Naive thymus-derived CD8-positive, alpha-beta T cell (primary cell): ENCODE results near the gene CTAG1A. TPM values are rescaled to one million over a fixed set of nuclear protein-coding genes. Genes with fewer than 3 reads are reported as not detected.
"Not testable (repeated sequence)": the region's sequence is repeated elsewhere in the genome, so short reads cannot be mapped to it uniquely, and the experiment has no call there.

Experiments
- ATAC-seq, 2 donors: fragments of 150-1000 bp; cut with Tn5 transposase in 1 of 2; sonication (Bioruptor Pico), chemical (Tn5 transposase) in 1 of 2; 1 replicate in 1 of 2; 2 replicates in 1 of 2; pipeline ENCODE4 v1.10.0; 2021; ENCODE audit warnings: mild to moderate bottlenecking in 2 of 2, moderate library complexity in 2 of 2
- POLR2A ChIA-PET: fragments of 350-600 bp; sonication (Branson Sonifier 250); formaldehyde crosslinking; loops from one replicate; lab custom pipeline; 2021; ENCODE audit warnings: antibody characterized with exemption; lab: Charles Lee
- DNase-seq, 10 donors: peaks; one replicate each; pipeline versions ENCODE4 v3.0.0 to v3.0.0-alpha.2; 2020 to 2022
- H3K27ac Mint-ChIP-seq, 10 donors: one replicate each; pipeline ENCODE4 v1.8.0; 2020 to 2022; ENCODE audit warnings: mild to moderate bottlenecking in 10 of 10, mixed read lengths in 10 of 10, moderate library complexity in 4 of 10, inconsistent platforms in 1 of 10
- H3K27me3 Mint-ChIP-seq, 5 donors: one replicate each; pipeline ENCODE4 v1.8.0; 2021 to 2022; ENCODE audit warnings: mixed read lengths in 5 of 5
- H3K36me3 Mint-ChIP-seq, 3 donors: one replicate each; pipeline ENCODE4 v1.8.0; 2020 to 2022; ENCODE audit warnings: mixed read lengths in 3 of 3, mild to moderate bottlenecking in 2 of 3, inconsistent platforms in 1 of 3
- H3K4me1 Mint-ChIP-seq, 4 donors: one replicate each; pipeline ENCODE4 v1.8.0; 2021 to 2022; ENCODE audit warnings: mixed read lengths in 4 of 4
- H3K4me3 Mint-ChIP-seq, 10 donors: one replicate each; pipeline ENCODE4 v1.8.0; 2020 to 2022; ENCODE audit warnings: mild to moderate bottlenecking in 10 of 10, mixed read lengths in 10 of 10, moderate library complexity in 6 of 10, inconsistent platforms in 1 of 10
- H3K9me3 Mint-ChIP-seq, 9 donors: one replicate each; pipeline ENCODE4 v1.8.0; 2020 to 2022; ENCODE audit warnings: mixed read lengths in 9 of 9, mild to moderate bottlenecking in 3 of 9, inconsistent platforms in 1 of 9, moderate library complexity in 1 of 9
- polyA plus RNA-seq, 3 donors: library from polyadenylated mRNA; unstranded; fragments of 300-500 nt; fragmentation: Illumina TruSeq; gene quantifications; one replicate each; pipeline ENCODE4 v1.2.3, GENCODE V29; 2021
- total RNA-seq, 8 experiments: library from RNA in 2 of 8; stranded (reverse) in 2 of 8; gene quantifications; one replicate each; pipeline ENCODE4 v1.2.3 and lab custom pipeline; 2021 to 2026

Gene CTAG1A
- total and polyA plus RNA-seq, 5 experiments from 2014 or later = not detected

GRCh38 chrX:154590415-154590814, 5.5 kb downstream of the CTAG1A start:
- H3K4me3 Mint-ChIP-seq, POLR2A ChIA-PET, ATAC-seq, H3K9me3 Mint-ChIP-seq, H3K36me3 Mint-ChIP-seq, DNase-seq, H3K27me3 Mint-ChIP-seq, H3K27ac Mint-ChIP-seq, H3K4me1 Mint-ChIP-seq: not testable (repeated sequence)

DNA sequence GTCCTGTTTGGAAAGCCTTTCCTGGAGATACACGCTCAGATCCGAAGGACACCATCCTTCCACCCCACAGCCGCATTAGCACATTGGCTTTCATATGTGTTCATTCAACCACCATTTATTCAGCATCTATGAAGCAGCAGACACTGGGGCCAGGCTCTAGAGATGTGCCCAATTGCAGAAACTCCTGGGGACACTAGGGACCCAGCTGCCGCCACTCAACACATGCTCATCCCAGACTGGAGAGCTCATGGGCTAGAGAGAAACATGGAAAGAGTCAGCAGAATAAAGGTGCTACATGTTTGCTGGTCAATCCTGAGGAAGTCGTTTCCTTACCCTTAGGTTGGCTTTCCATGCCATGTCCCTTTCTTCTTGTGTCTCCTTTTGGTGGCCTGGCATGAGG, 7.6 kb downstream of the CTAG1A start:
- ATAC-seq (no peak), DNase-seq (no peak)
- peaks cover 4 to 11% (median 8%) of the 10 kb centered on the region in 4 donors for H3K4me1 Mint-ChIP-seq
- peak overlapping the region in 1 of 10 donors; percentile 5 for H3K4me3 Mint-ChIP-seq
- H3K36me3 Mint-ChIP-seq = no peaks in the 10 kb centered on the region
- no peaks in the 10 kb centered on the region for H3K27me3 Mint-ChIP-seq
- POLR2A ChIA-PET = no interaction called here
- H3K9me3 Mint-ChIP-seq = peaks cover 0 to 7% (median 0%) of the 10 kb centered on the region in 9 donors
- no peak overlapping the region for H3K27ac Mint-ChIP-seq

DNA sequence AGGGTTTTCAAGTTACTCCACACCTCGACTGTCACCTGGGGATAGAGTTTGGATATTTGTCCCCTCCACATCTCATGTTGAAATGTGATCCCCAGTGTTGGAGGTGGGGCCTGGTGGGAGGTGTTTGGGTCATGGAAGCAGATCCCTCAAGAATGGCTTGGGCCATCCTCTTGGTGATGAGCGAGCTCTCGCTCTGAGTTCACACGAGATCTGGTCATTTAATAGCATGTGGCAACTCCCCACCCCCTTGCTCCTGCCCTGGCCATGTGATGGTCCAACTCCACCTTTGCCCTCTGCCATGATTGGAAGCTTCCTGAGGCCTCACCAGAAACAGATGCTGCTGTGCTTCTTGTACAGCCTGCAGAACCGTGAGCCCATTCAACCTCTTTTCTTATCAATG, 8.3 kb downstream of the CTAG1A start:
- no peak overlapping the region for H3K4me3 Mint-ChIP-seq

GRCh38 chrX:154594491-154594890, 9.6 kb downstream of the CTAG1A start:
- POLR2A ChIA-PET = no interaction called here
- no peak for DNase-seq
- Mint-ChIP-seq H3K4me3 (no peak overlapping the region), H3K27ac (no peak overlapping the region), H3K9me3 (peaks cover 0 to 7% (median 0%) of the 10 kb centered on the region in 9 donors), H3K4me1 (peaks cover 4 to 11% (median 8%) of the 10 kb centered on the region in 4 donors), H3K36me3 (no peaks in the 10 kb centered on the region), H3K27me3 (no peaks in the 10 kb centered on the region)
- no peak for ATAC-seq

More for the DNA sequence above, 8.3 kb downstream of the CTAG1A start:
- Mint-ChIP-seq H3K9me3 (peaks cover 0 to 7% (median 0%) of the 10 kb centered on the region in 9 donors), H3K27ac (no peak overlapping the region), H3K4me1 (peaks cover 4 to 11% (median 8%) of the 10 kb centered on the region in 4 donors), H3K36me3 (no peaks in the 10 kb centered on the region), H3K27me3 (no peaks in the 10 kb centered on the region)
- ATAC-seq (no peak), DNase-seq (no peak)
- POLR2A ChIA-PET = no interaction called here

DNA sequence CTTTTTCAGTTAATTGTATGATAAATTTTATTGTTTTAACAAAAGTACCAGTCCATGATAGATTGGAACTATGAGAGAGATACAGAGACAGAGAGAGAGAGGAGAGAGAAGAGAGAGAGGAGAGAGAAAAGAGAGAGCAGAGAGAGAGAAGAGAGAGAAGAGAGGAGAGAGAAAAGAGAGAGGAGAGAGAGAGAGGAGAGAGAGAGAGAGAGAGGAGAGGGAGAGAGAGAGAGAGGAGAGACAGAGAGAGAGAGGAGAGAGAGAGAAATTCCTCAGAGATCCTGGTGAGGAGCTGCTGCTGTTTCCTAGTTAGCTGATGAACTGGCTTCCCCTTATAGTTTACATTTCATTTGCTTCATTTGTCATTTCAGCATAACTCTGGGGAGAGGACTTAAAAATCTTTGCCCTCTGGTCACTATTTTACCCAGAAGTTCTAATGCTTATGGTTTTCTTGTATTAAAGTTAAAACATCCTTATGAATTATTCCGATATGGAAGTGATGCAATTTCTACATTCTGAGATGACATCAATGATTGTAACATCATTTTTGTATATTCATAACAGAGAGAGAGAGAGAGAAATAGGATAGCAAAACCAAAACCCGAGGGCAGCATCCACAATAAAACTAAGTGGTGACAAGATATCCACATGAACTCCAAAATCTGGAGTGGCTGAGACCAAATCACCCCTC, 10.8 kb downstream of the CTAG1A start:
- Mint-ChIP-seq H3K4me3 (no peak overlapping the region), H3K27ac (peak overlapping the region in 1 of 10 donors; percentile 84), H3K9me3 (peaks cover 0 to 7% (median 0%) of the 10 kb centered on the region in 9 donors), H3K27me3 (no peaks in the 10 kb centered on the region), H3K36me3 (no peaks in the 10 kb centered on the region), H3K4me1 (peaks cover 4 to 11% (median 8%) of the 10 kb centered on the region in 4 donors)
- no peak for ATAC-seq
- no peak for DNase-seq
- POLR2A ChIA-PET = no interaction called here

DNA sequence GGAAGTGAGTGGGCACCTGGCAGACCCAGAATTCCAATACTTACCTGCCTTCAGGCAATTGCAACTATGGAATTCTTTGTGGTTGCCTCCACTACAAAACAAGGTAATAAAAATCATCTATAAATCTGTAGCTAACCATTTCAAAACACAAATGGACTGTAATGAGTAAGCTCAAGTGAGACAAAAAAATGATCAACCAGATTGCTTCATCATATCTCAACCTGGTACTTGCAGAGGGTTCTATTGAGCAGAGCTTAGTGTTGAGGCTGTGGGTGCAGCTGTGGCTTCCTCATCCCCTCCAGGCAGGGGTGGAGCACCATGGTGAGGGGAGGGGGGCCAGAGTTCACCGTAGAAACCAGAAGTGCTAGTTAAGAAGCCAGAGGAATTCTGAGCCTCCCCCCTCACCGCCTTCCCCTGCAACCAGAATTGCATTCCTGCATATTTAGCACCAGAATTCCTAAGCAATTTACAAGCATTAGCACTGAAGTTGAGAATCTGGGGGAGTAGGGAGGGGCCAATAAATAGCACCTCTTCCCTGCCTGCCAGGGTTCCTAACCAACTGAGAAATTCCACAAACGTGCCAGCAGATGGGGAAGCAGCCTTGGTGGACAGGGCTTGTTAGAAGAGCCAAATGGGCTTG, 11.5 kb downstream of the CTAG1A start:
- ATAC-seq = peak in 1 of 2 donors; percentile 50
- H3K36me3 Mint-ChIP-seq = no peaks in the 10 kb centered on the region
- POLR2A ChIA-PET = no interaction called here
- H3K27ac Mint-ChIP-seq = no peak overlapping the region
- DNase-seq = no peak
- H3K9me3 Mint-ChIP-seq = peaks cover 0 to 7% (median 0%) of the 10 kb centered on the region in 9 donors
- no peak overlapping the region for H3K4me3 Mint-ChIP-seq
- peaks cover 4 to 11% (median 8%) of the 10 kb centered on the region in 4 donors for H3K4me1 Mint-ChIP-seq
- no peaks in the 10 kb centered on the region for H3K27me3 Mint-ChIP-seq

DNA sequence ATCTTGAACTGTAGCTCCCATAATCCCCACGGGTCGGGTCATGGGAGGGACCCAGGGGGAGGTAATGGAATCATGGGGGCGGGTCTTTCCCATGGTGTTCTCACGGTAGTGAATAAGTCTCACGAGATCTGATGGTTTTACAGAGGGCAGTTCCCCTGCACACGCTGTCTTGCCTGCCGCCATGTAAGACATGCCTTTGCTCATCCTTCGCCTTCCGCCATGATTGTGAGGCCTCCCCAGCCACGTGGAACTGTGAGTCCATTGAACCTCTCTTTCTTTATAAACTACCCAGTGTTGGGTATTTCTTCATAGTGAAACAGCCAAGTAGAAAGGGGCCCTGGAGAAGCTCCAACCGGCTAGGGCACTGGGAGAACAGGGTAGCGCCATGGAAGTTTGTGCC, 12.3 kb downstream of the CTAG1A start:
- H3K4me3 Mint-ChIP-seq = no peak overlapping the region

GRCh38 chrX:154598656-154599055, 13.7 kb downstream of the CTAG1A start:
- no peaks in the 10 kb centered on the region for H3K36me3 Mint-ChIP-seq

More for the DNA sequence above, 12.3 kb downstream of the CTAG1A start:
- POLR2A ChIA-PET = no interaction called here
- peaks cover 0 to 2% (median 0%) of the 10 kb centered on the region in 5 donors for H3K27me3 Mint-ChIP-seq
- no peaks in the 10 kb centered on the region for H3K36me3 Mint-ChIP-seq
- no peak overlapping the region for H3K27ac Mint-ChIP-seq
- ATAC-seq (no peak), DNase-seq (no peak)
- peaks cover 4 to 11% (median 8%) of the 10 kb centered on the region in 4 donors for H3K4me1 Mint-ChIP-seq
- H3K9me3 Mint-ChIP-seq = peaks cover 0 to 3% (median 0%) of the 10 kb centered on the region in 9 donors

GRCh38 chrX:154599531-154599930, 14.6 kb downstream of the CTAG1A start:
- POLR2A ChIA-PET = no interaction called here
- no peak overlapping the region for H3K4me3 Mint-ChIP-seq
- no peaks in the 10 kb centered on the region for H3K36me3 Mint-ChIP-seq
- H3K27me3 Mint-ChIP-seq = peaks cover 0 to 2% (median 0%) of the 10 kb centered on the region in 5 donors
- no peak overlapping the region for H3K27ac Mint-ChIP-seq
- no peak for DNase-seq
- H3K4me1 Mint-ChIP-seq = peaks cover 4 to 11% (median 8%) of the 10 kb centered on the region in 4 donors
- no peak for ATAC-seq
- H3K9me3 Mint-ChIP-seq = peaks cover 0 to 2% (median 0%) of the 10 kb centered on the region in 9 donors

More at GRCh38 chrX:154598656-154599055, 13.7 kb downstream of the CTAG1A start:
- Mint-ChIP-seq H3K4me3 (no peak overlapping the region), H3K27me3 (peaks cover 0 to 2% (median 0%) of the 10 kb centered on the region in 5 donors), H3K9me3 (peaks cover 0 to 2% (median 0%) of the 10 kb centered on the region in 9 donors), H3K4me1 (peaks cover 4 to 11% (median 8%) of the 10 kb centered on the region in 4 donors), H3K27ac (no peak overlapping the region)
- POLR2A ChIA-PET = no interaction called here
- DNase-seq = no peak
- ATAC-seq = no peak

DNA sequence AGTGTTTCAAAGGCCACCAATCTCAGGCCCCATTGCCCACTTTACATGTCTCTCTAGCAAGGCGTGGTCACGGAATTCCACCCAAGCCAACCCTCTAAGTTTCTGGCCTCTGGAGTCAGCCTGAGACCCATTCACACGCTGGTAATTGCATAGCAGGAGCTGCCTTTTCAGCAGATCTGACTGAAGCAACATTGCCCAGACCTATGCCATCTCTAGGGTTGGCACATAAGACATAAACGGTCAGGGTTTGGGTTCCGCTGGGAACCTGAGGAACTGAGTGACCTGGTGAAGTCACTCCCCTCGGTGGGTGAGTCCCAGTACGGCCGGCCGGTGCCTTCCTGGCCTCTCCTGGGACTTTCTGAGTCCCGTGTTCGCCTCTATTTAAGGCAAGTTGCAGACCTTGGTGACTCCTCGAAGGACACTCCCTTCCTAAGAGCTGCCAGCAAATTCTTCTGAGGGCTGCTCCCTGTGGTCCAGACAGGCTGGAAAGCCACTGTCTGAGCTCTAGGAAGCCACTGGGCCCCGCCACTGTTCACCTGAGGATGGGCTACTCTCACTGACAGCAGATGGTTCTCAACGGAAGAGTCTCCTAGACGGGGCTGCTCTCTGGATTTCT, 15.9 kb downstream of the CTAG1A start:
- Mint-ChIP-seq H3K4me1 (peaks cover 0 to 9% (median 4%) of the 10 kb centered on the region in 4 donors), H3K27ac (no peak overlapping the region), H3K4me3 (no peak overlapping the region), H3K9me3 (peaks cover 0 to 2% (median 0%) of the 10 kb centered on the region in 9 donors), H3K36me3 (no peaks in the 10 kb centered on the region), H3K27me3 (peaks cover 0 to 2% (median 0%) of the 10 kb centered on the region in 5 donors)
- ATAC-seq (no peak), DNase-seq (no peak)
- POLR2A ChIA-PET = no interaction called here

GRCh38 chrX:154602226-154602625, 17.3 kb downstream of the CTAG1A start:
- Mint-ChIP-seq H3K4me1 (peaks cover 3 to 9% (median 6%) of the 10 kb centered on the region in 4 donors), H3K4me3 (no peak overlapping the region), H3K27ac (no peak overlapping the region), H3K36me3 (no peaks in the 10 kb centered on the region), H3K27me3 (peaks cover 0 to 2% (median 0%) of the 10 kb centered on the region in 5 donors), H3K9me3 (peaks cover 0 to under 1% (median 0%) of the 10 kb centered on the region in 9 donors)
- ATAC-seq = no peak
- POLR2A ChIA-PET = no interaction called here
- no peak for DNase-seq

DNA sequence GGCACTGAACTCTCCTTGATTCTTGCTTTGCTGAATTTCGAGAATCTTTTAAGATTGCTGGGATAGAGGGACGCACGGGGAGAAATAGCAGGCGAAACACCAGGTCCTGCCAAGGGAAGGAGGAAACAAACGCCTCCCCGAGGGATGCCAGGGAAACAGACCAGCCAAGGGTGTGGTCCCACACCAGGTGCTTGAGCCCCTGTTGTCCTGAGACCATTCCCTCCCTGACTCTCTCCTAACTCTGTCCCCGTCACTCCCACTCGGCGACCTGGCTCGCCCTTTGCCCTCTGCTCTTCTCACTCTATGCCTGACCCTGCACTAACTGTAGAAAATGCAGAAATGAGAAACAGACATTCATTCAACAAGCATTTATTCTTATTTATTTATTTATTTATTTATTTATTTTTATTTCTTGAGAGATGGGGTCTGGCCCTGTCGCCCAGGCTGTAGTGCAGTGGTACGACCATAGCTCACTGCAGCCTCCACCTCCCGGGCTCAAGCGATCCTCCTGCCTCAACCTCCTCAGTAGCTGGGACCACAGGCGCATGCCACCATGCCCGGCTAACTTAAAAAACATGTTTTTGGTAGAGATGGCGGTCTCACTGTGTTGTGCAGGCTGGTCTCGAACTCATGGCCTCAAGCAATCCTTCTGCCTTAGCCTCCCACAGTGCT, 18.0 kb downstream of the CTAG1A start:
- Mint-ChIP-seq H3K4me3 (no peak overlapping the region), H3K4me1 (peaks cover 3 to 9% (median 6%) of the 10 kb centered on the region in 4 donors), H3K36me3 (no peaks in the 10 kb centered on the region), H3K27ac (no peak overlapping the region), H3K9me3 (no peaks in the 10 kb centered on the region), H3K27me3 (peaks cover 0 to 2% (median 0%) of the 10 kb centered on the region in 5 donors)
- POLR2A ChIA-PET = no interaction called here
- ATAC-seq (no peak), DNase-seq (no peak)
